GM18502 (cell line): ENCODE measurements around the gene CDC123.
"Not testable (repeated sequence)": the region's sequence is repeated elsewhere in the genome, so short reads cannot be mapped to it uniquely, and the experiment has no call there.

ENCODE experiments used
- ATAC-seq: cut with Tn5 transposase; IDR thresholded peaks from one replicate; pipeline ENCODE4 v1.9.1; 2021; ENCODE audit warnings: mild to moderate bottlenecking; ENCODE audit not compliant: unreplicated experiment, poor library complexity

The CDC123 gene

GRCh38 chr10:12279281-12279680 is 83.3 kb downstream of the CDC123 start:
- no peak for ATAC-seq

- ATAC-seq = no peak
Measured at GRCh38 chr10:12287772-12288171, 91.8 kb downstream of the CDC123 start.

- ATAC-seq = not testable (repeated sequence)
Measured at GRCh38 chr10:12297784-12298183, 101.8 kb downstream of the CDC123 start.

- no peak for ATAC-seq
Measured at GRCh38 chr10:12299222-12299965, 103.4 kb downstream of the CDC123 start.
